Panc1 (cell line): Measurements from ENCODE around the gene KMT2B. TPM values are rescaled to one million over a fixed set of nuclear protein-coding genes. Genes with fewer than 3 reads are reported as not detected.

Source experiments
- ATAC-seq: fragments of 200-7000 bp; cut with Tn5 transposase; 2 replicates; pipeline ENCODE4 v1.9.1; 2020; ENCODE audit warnings: mild to moderate bottlenecking, moderate library complexity
- BruUV-seq: library from RNA; stranded (reverse); fragments of 400-500 nt; replicated peaks from 2 replicates; lab custom pipeline; 2021; lab: Mats Ljungman, UMichigan
- CTCF ChIA-PET: fragments of 300-600 bp; sonication (Branson Sonifier 250); formaldehyde crosslinking; loops from one replicate; lab custom pipeline; 2022; ENCODE audit warnings: antibody characterized with exemption; lab: Charles Lee
- POLR2A ChIA-PET: fragments of 300-600 bp; sonication (Branson Sonifier 250); formaldehyde crosslinking; loops from one replicate; lab custom pipeline; 2022; ENCODE audit warnings: antibody characterized with exemption; lab: Charles Lee
- DNase-seq: peaks from one replicate; pipeline ENCODE4 v3.0.0-alpha.2; 2010; ENCODE audit warnings: low read depth, low spot score
- H3K27ac ChIP-seq: 2 replicates; pipeline ENCODE4 v1.5.1; 2011; ENCODE audit warnings: mild to moderate bottlenecking, low read length, inconsistent platforms
- H3K27me3 ChIP-seq: fragments of 200-500 bp; sonication (Bioruptor generic); 2 replicates; pipeline ENCODE4 v1.6.0; 2014; ENCODE audit warnings: low read length, inconsistent platforms; ENCODE audit not compliant: control insufficient read depth, insufficient read depth
- H3K36me3 ChIP-seq: fragments of 200-500 bp; sonication (Bioruptor generic); 2 replicates; pipeline ENCODE4 v1.5.1; 2014; ENCODE audit warnings: inconsistent platforms, mild to moderate bottlenecking, low read length, moderate library complexity; ENCODE audit not compliant: control insufficient read depth, insufficient read depth
- H3K4me1 ChIP-seq: 2 replicates; pipeline ENCODE4 v1.5.1; 2011; ENCODE audit warnings: inconsistent platforms, mild to moderate bottlenecking, low read length, moderate library complexity; ENCODE audit not compliant: control insufficient read depth, insufficient read depth
- H3K4me3 ChIP-seq, 2 experiments: 2 replicates each; pipeline ENCODE4 v1.5.1; 2011 to 2012; ENCODE audit warnings: low read depth in 2 of 2, low read length in 2 of 2, mild to moderate bottlenecking in 2 of 2, inconsistent platforms in 1 of 2, moderate library complexity in 1 of 2
- H3K9me3 ChIP-seq: fragments of 200-500 bp; sonication (Bioruptor generic); 2 replicates; pipeline ENCODE4 v1.5.1; 2014; ENCODE audit warnings: low read depth, mild to moderate bottlenecking, inconsistent platforms, low read length, moderate library complexity; ENCODE audit not compliant: control insufficient read depth, insufficient read depth
- CTCF ChIP-seq: fragments of 450-650 bp; IDR thresholded peaks from 2 replicates; pipeline ENCODE4 v1.5.1; 2017; ENCODE audit warnings: mild to moderate bottlenecking
- POLR2AphosphoS5 ChIP-seq: IDR thresholded peaks from 2 replicates; pipeline ENCODE4 v1.6.1; 2012; ENCODE audit warnings: mild to moderate bottlenecking, low read depth, low read length, moderate library complexity
- REST ChIP-seq, 2 experiments: IDR thresholded peaks; 2 replicates each; pipeline ENCODE4 v1.6.1; 2011 to 2012; ENCODE audit warnings: low read depth in 2 of 2, control low read depth in 1 of 2, low read length in 1 of 2, mild to moderate bottlenecking in 1 of 2, moderate library complexity in 1 of 2; ENCODE audit not compliant: insufficient read depth in 1 of 2
- SIN3A ChIP-seq: IDR thresholded peaks from 2 replicates; pipeline ENCODE4 v1.6.1; 2012; ENCODE audit warnings: low read depth, mild to moderate bottlenecking, low read length, moderate library complexity, borderline replicate concordance; ENCODE audit not compliant: insufficient read depth
- TCF7L2 ChIP-seq: IDR thresholded peaks from 2 replicates; pipeline ENCODE4 v1.6.1; 2011; ENCODE audit warnings: mild to moderate bottlenecking, low read depth, low read length, inconsistent platforms
- in situ Hi-C: cut with HindIII; loops from 2 replicates; pipeline ENCODE4 v1.10.0; 2016; ENCODE audit warnings: low sequenced_read_pairs, low pct_unique_long_range_greater_than_20kb
- intact Hi-C: fragments of 100-400 bp; cut with micrococcal nuclease; formaldehyde crosslinking; loops from one replicate; pipeline ENCODE4 v1.10.0; 2022; ENCODE audit not compliant: unreplicated experiment
- total RNA-seq: library from RNA; stranded (reverse); gene quantifications from one replicate; pipeline ENCODE4 v1.2.1, GENCODE V29; 2021; ENCODE audit not compliant: unreplicated experiment

Gene KMT2B
- total RNA-seq, 1 experiment from 2014 or later, result 68.8 TPM

- CTCF ChIA-PET, result interaction anchor here (0.6 kb wide), 1 partner anchor 22 kb away, joined by 3 read pairs; no protein-coding TSS in a partner anchor
- H3K36me3 ChIP-seq, result no peaks in the 10 kb centered on the region; the same call in 1 of the 2 replicates
- TSS peak; percentile 65 for BruUV-seq
- POLR2A ChIA-PET, result no interaction called here
- H3K4me1 ChIP-seq, result peaks cover 16% of the 10 kb centered on the region
- peak overlapping the region; percentile 89 for H3K27ac ChIP-seq
- intact Hi-C loops (loop anchor here (2.0 to 10.0 kb wide), 2 partner anchors 21 to 161 kb away; no protein-coding TSS in a partner anchor), in situ Hi-C loops (no loop called here)
- ATAC-seq (peak; percentile 50), DNase-seq (no peak)
- no peaks in the 10 kb centered on the region for H3K27me3 ChIP-seq
- H3K4me3 ChIP-seq, result peak overlapping the region; percentile 73 to 87
- H3K9me3 ChIP-seq, result no peaks in the 10 kb centered on the region
- 0 out of 4 replicates have a peak, but pooled peaks of 1 of the 2 experiments have one; percentile 15 for TF ChIP-seq REST (IDR thresholded peaks at IDR 0.05; ENCODE audit: insufficient read depth in 1 of 2, low read depth in 2 of 2, low read length in 1 of 2)
- TF ChIP-seq CTCF, result no peak
These were observed 1.6 kb upstream of the KMT2B start for GRCh38 chr19:35715981-35716800.

- ATAC-seq (peak; percentile 92), DNase-seq (peak; percentile 77)
- no peaks in the 10 kb centered on the region for H3K9me3 ChIP-seq
- peak overlapping the region; percentile 89 for H3K27ac ChIP-seq
- TF ChIP-seq SIN3A (peak; percentile 89; the same call in 1 of the 2 replicates), CTCF (peak; percentile 100), POLR2AphosphoS5 (0 out of 2 replicates have a peak, but pooled peaks have one; percentile 23), TCF7L2 (no peak)
- H3K36me3 ChIP-seq, result peaks cover 4% of the 10 kb centered on the region; the same call in 1 of the 2 replicates
- in situ Hi-C loops, result no loop called here
- intact Hi-C loops, result loop anchor here (2.0 to 10.0 kb wide), 2 partner anchors 22 to 162 kb away; no protein-coding TSS in a partner anchor
- no TSS peak for BruUV-seq
- H3K27me3 ChIP-seq, result no peaks in the 10 kb centered on the region
- peaks cover 16% of the 10 kb centered on the region for H3K4me1 ChIP-seq
- peak overlapping the region; percentile 73 to 87 for H3K4me3 ChIP-seq
- CTCF ChIA-PET, result no interaction called here
- POLR2A ChIA-PET, result no interaction called here
These were observed 770 bp upstream of the KMT2B start for GRCh38 chr19:35716801-35717664.
